Left ventricle myocardium inferior (tissue), 1 donor: ENCODE measurements around the gene MRPL37. TPM values are rescaled to one million over a fixed set of nuclear protein-coding genes. Genes with fewer than 3 reads are reported as not detected.

Source experiments
- DNase-seq: peaks from one replicate; pipeline ENCODE4 v3.0.0-alpha.2; 2020
- H3K27ac ChIP-seq: fragments of 200-600 bp; replicated peaks from 2 replicates; pipeline ENCODE4 v1.8.0; 2021
- H3K27me3 ChIP-seq: fragments of 200-600 bp; 2 replicates; pipeline ENCODE4 v1.8.0; 2021; ENCODE audit warnings: low read depth
- H3K36me3 ChIP-seq: fragments of 200-600 bp; 2 replicates; pipeline ENCODE4 v1.8.0; 2021
- H3K4me1 ChIP-seq: fragments of 200-600 bp; 2 replicates; pipeline ENCODE4 v1.8.0; 2021
- H3K4me3 ChIP-seq: fragments of 200-600 bp; 2 replicates; pipeline ENCODE4 v1.8.0; 2021; ENCODE audit warnings: mild to moderate bottlenecking, moderate library complexity
- H3K9me3 ChIP-seq: fragments of 200-600 bp; replicated peaks from 2 replicates; pipeline ENCODE4 v1.8.0; 2021
- CTCF ChIP-seq: fragments of 200-600 bp; IDR thresholded peaks from 2 replicates; pipeline ENCODE4 v1.8.0; 2021; ENCODE audit warnings: antibody characterized with exemption, mild to moderate bottlenecking, borderline replicate concordance
- intact Hi-C: fragments of 100-400 bp; cut with micrococcal nuclease; formaldehyde crosslinking; loops from one replicate; pipeline ENCODE4 v1.11.0; 2022
- total RNA-seq: library from RNA; stranded (reverse); fragmentation: NEBNext Ultra II Directional; extraction: Animal tissue kit (Norgen Biotek cat#: 25700); gene quantifications from one replicate; pipeline ENCODE4 v1.2.1, GENCODE V29; 2021
- donor health status: DM: no; HTN: yes; CAD: no; lungs with severe emphysema.

MRPL37 gene
- total RNA-seq, 1 donor from 2014 or later: 78.3 TPM

GRCh38 chr1:54221867-54222484 lies 22.0 kb downstream of the MRPL37 start:
- no peak for DNase-seq
- intact Hi-C loops: no loop called here
- Histone ChIP-seq H3K36me3 (peaks cover 29% of the 10 kb centered on the region), H3K27ac (no peak overlapping the region), H3K4me3 (no peak overlapping the region), H3K9me3 (no peaks in the 10 kb centered on the region), H3K27me3 (no peaks in the 10 kb centered on the region), H3K4me1 (peaks cover 34% of the 10 kb centered on the region)
- TF ChIP-seq CTCF: no peak

GRCh38 chr1:54222711-54223110 lies 22.7 kb downstream of the MRPL37 start:
- Histone ChIP-seq H3K4me1 (peaks cover 34% of the 10 kb centered on the region), H3K36me3 (peaks cover 27% of the 10 kb centered on the region), H3K27ac (no peak overlapping the region), H3K27me3 (no peaks in the 10 kb centered on the region), H3K4me3 (no peak overlapping the region), H3K9me3 (no peaks in the 10 kb centered on the region)
- no peak for DNase-seq
- intact Hi-C loops: no loop called here
- no peak for TF ChIP-seq CTCF

GRCh38 chr1:54223441-54224202 lies 23.7 kb downstream of the MRPL37 start:
- Histone ChIP-seq H3K36me3 (peaks cover 22% of the 10 kb centered on the region), H3K4me3 (no peak overlapping the region), H3K27ac (no peak overlapping the region), H3K27me3 (no peaks in the 10 kb centered on the region), H3K9me3 (no peaks in the 10 kb centered on the region), H3K4me1 (peaks cover 34% of the 10 kb centered on the region)
- DNase-seq: no peak
- TF ChIP-seq CTCF: no peak
- intact Hi-C loops: no loop called here

GRCh38 chr1:54224233-54224632 lies 24.3 kb downstream of the MRPL37 start:
- Histone ChIP-seq H3K9me3 (no peaks in the 10 kb centered on the region), H3K36me3 (peaks cover 22% of the 10 kb centered on the region), H3K4me3 (no peak overlapping the region), H3K4me1 (peaks cover 33% of the 10 kb centered on the region), H3K27ac (no peak overlapping the region), H3K27me3 (no peaks in the 10 kb centered on the region)
- no peak for TF ChIP-seq CTCF
- intact Hi-C loops: no loop called here
- no peak for DNase-seq

GRCh38 chr1:54225378-54225777 lies 25.4 kb downstream of the MRPL37 start:
- intact Hi-C loops: no loop called here
- Histone ChIP-seq H3K4me3 (no peak overlapping the region), H3K9me3 (no peaks in the 10 kb centered on the region), H3K4me1 (peaks cover 27% of the 10 kb centered on the region), H3K36me3 (peaks cover 22% of the 10 kb centered on the region), H3K27ac (no peak overlapping the region), H3K27me3 (no peaks in the 10 kb centered on the region)
- no peak for TF ChIP-seq CTCF
- no peak for DNase-seq
